T-helper 17 cell (primary cell): ENCODE results near the gene LY86. TPM values are rescaled to one million over a fixed set of nuclear protein-coding genes. Genes with fewer than 3 reads are reported as not detected.
A peak's percentile ranks its signal among the peaks of the same experiment; 100 is the strongest.
"Not testable (repeated sequence)": the region's sequence is repeated elsewhere in the genome, so short reads cannot be mapped to it uniquely, and the experiment has no call there.

ENCODE experiments used
- ATAC-seq: fragments of 150-1000 bp; cut with Tn5 transposase; 2 replicates; pipeline ENCODE4 v1.10.0; 2021; ENCODE audit warnings: mild to moderate bottlenecking, moderate library complexity
- DNase-seq, 3 donors: peaks; one replicate each; pipeline versions ENCODE4 v3.0.0 to v3.0.0-alpha.2; 2020 to 2021
- H3K9me3 ChIP-seq: one replicate; pipeline ENCODE4 v1.7.0; 2013; ENCODE audit warnings: low read length, mild to moderate bottlenecking; ENCODE audit not compliant: control insufficient read depth, poor library complexity, severe bottlenecking
- H3K27ac Mint-ChIP-seq: one replicate; pipeline ENCODE4 v1.8.0; 2022; ENCODE audit warnings: mild to moderate bottlenecking, moderate library complexity, mixed read lengths
- H3K27me3 Mint-ChIP-seq: one replicate; pipeline ENCODE4 v1.8.0; 2022; ENCODE audit warnings: mixed read lengths
- H3K36me3 Mint-ChIP-seq: one replicate; pipeline ENCODE4 v1.8.0; 2022; ENCODE audit warnings: low read depth, mixed read lengths
- H3K4me1 Mint-ChIP-seq: one replicate; pipeline ENCODE4 v1.8.0; 2022; ENCODE audit warnings: mild to moderate bottlenecking, mixed read lengths
- H3K4me3 Mint-ChIP-seq: one replicate; pipeline ENCODE4 v1.8.0; 2022; ENCODE audit warnings: mild to moderate bottlenecking, moderate library complexity, mixed read lengths
- total RNA-seq, 4 donors: library from RNA in 2 of 4; stranded (reverse) in 2 of 4; gene quantifications; one replicate each; pipeline ENCODE4 v1.2.3 and lab custom pipeline; 2022 to 2026

Gene LY86
- total RNA-seq, 2 donors from 2014 or later: 0.73 to 1.6 TPM

DNA sequence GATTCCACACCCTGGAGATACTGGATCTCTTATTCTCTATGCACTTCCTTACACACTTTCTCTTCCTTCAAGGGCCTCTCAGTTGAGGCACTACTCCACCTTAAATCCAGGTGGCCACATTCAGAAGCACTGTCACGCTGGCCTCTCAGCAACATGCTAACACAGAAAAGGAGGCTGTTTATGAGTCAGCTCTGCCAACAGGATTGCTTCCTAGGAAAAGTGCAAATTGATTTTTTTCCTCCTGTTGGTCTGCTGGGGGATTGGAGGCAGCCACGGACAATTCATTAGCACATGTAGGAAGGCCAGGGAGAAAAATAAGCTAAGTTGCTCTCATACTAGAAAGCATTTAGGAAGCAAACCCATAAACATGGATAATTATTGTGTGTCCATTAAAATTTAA lies 20.9 kb downstream of the LY86 start:
- no peak overlapping the region for H3K27ac Mint-ChIP-seq
- H3K36me3 Mint-ChIP-seq: no peaks in the 10 kb centered on the region
- H3K4me3 Mint-ChIP-seq: no peak overlapping the region
- H3K9me3 ChIP-seq: no peaks in the 10 kb centered on the region
- peaks cover 26% of the 10 kb centered on the region for H3K4me1 Mint-ChIP-seq
- no peaks in the 10 kb centered on the region for H3K27me3 Mint-ChIP-seq
- ATAC-seq (no peak), DNase-seq (no peak)

DNA sequence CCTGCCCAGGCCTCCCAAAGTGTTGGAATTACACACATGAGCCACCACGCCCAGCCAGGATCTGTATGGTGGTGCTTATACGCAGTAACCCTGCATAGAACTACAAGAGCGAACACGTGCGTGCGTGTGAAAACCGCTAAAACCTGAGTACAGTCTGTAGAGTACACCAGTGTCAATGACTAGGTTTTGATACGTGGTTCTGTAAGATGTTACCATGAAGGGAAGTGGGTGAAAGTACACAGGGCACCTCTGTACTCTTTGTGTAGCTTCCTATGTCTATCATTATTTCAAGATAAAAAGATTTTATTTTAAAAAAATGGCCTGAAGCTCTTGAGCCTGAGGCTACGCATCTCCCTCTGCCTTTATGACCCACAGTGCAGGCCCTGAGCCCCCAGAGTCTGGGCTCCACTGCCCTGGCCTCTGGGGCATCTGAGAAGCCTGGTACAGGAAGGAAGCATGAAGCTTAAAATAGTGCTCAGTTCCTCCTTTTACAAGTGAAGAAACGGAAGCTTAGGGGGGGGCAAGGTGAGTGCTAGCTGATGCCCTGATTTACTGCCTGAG lies 21.6 kb downstream of the LY86 start:
- DNase-seq: no peak
- H3K36me3 Mint-ChIP-seq: no peaks in the 10 kb centered on the region
- H3K4me1 Mint-ChIP-seq: peaks cover 32% of the 10 kb centered on the region
- H3K9me3 ChIP-seq: no peaks in the 10 kb centered on the region
- peak overlapping the region; percentile 56 for H3K4me3 Mint-ChIP-seq
- no peaks in the 10 kb centered on the region for H3K27me3 Mint-ChIP-seq
- peak overlapping the region; percentile 61 for H3K27ac Mint-ChIP-seq
- peak; percentile 66 for ATAC-seq

DNA sequence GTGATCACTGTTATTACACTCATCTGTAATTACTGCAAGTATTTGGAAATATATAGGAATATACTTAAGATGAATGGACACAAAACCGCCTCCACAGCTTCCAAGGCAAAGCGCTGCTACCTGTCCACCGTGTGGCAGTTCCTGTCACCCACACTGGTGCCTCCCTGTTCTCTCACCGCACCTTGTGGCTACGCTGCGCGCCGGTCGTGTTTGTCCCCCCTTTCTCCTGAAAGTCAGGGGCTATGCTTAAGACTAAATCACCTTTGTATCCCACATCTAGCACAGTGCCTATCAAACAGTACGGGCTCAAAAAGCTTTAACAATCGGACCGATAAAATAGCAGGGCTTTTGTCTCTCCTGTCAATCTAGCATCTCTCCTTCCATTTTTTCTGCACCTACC lies 23.0 kb downstream of the LY86 start:
- Mint-ChIP-seq H3K27ac (peak overlapping the region; percentile 61), H3K36me3 (no peaks in the 10 kb centered on the region), H3K4me1 (peaks cover 37% of the 10 kb centered on the region), H3K4me3 (no peak overlapping the region), H3K27me3 (no peaks in the 10 kb centered on the region)
- ATAC-seq (no peak), DNase-seq (no peak)
- H3K9me3 ChIP-seq: no peaks in the 10 kb centered on the region

DNA sequence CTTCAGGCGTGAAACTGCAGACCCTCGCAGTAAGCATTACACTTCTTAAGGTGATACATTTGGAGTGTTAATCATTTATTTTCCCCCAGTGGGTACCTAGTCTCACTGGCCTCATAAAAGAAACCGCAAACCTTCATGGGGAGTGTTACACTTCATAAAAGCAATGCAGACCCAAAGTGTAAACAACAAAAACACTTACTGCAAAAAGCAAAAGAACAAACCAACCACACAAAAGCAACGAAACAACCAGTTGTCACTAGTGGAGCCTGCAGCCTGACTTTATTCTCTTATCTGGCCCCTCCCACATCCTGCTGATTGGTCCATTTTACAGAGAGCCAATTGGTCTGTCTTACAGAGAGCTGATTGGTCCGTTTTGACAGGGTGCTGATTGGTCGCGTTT lies 23.8 kb downstream of the LY86 start:
- no peak overlapping the region for H3K27ac Mint-ChIP-seq
- DNase-seq (no peak), ATAC-seq (no peak)
- no peaks in the 10 kb centered on the region for H3K9me3 ChIP-seq
- no peaks in the 10 kb centered on the region for H3K36me3 Mint-ChIP-seq
- peaks cover 37% of the 10 kb centered on the region for H3K4me1 Mint-ChIP-seq
- no peaks in the 10 kb centered on the region for H3K27me3 Mint-ChIP-seq
- no peak overlapping the region for H3K4me3 Mint-ChIP-seq

DNA sequence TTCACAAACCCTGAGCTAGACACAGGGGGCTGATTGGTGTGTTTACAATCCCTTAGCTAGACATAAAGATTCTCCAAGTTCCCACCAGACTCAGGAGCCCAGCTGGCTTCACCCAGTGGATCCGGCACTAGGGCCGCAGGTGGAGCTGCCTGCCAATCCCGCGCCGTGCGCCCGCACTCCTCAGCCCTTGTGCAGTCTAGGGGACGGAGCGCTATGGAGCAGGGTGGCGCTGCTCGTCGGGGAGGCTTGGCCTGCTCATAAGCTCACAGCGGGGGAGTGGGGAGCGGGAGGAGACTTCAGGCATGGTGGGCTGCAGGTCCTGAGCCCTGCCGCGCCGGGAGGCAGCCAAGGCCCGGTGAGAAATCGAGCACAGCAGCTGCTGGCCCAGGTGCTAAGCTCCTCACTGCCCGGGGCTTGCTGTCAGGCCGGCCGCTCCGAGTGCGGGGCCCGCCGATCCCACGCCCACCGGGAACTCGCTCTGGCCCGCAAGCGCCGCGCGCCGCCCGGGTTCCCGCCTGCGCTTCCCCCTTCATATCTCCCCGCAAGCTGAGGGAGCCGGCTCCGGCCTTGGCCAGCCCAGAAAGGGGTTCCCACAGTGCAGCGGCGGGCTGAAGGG lies 24.7 kb downstream of the LY86 start:
- not testable (repeated sequence) for H3K36me3 Mint-ChIP-seq, ATAC-seq, H3K9me3 ChIP-seq, DNase-seq, H3K27me3 Mint-ChIP-seq, H3K4me3 Mint-ChIP-seq, H3K27ac Mint-ChIP-seq
- H3K4me1 Mint-ChIP-seq: peaks cover 37% of the 10 kb centered on the region

DNA sequence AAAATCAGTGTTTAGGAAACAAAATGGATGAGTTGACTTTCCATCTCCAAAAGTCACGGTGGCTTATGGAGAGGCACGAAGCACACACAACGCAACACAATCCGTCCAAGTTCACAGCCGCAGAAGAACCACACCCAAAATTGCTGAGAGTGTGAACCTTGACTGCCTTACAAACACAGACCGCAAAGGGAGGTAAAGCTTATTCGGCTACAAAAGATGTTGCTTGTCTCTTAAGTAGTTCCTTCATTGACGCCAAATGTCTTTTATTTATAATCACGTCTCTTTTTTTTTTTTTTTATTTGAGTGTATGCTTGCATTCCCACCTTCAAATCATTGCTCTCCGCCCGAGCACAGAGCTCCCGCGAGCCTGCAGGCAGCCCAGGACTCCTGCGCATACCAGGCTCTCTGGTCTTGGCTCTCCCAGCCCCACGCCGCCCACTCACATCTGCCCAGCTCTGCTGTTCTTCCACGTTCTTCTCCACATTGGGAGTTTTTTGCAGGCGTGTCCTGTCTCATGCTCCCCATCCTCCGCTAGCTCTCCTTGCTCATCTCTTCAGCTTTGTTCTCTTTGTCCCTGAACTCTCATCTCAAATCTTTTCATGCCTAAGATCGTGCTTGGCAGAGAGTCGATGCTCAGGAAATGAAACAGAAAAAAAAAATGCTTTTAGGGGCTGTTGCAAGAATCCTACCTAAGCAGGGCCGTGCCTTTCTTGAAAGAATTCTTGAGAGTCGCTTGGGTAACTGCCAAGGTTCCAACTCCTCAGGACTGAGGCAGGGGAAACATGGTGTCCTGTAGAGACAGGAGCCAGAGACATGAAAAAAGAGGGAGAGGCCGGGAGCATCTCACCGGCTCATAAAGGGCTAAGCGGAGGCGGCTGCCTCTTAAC lies 25.8 kb downstream of the LY86 start:
- Mint-ChIP-seq H3K36me3 (no peaks in the 10 kb centered on the region), H3K4me1 (peaks cover 40% of the 10 kb centered on the region), H3K27me3 (peaks cover 8% of the 10 kb centered on the region), H3K4me3 (peak overlapping the region; percentile 73), H3K27ac (peak overlapping the region; percentile 75)
- DNase-seq (no peak), ATAC-seq (peak; percentile 62)
- H3K9me3 ChIP-seq: no peaks in the 10 kb centered on the region

DNA sequence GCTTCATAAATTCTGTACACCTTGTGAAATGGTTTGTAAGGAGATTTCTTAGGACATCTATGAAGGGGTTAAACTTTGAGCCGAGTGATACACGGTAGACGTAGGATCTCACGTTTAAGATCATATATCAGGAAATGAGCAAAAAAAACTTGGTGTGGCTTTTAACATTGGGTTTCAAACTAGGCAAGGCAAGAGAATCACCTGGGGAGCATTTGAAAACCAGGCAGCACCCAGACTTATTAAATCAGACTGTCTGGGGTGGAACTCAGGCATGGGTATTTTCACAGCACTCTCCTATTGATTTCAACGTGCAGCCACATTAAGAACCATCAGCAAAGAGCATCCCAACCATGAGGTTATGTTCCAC lies 26.4 kb downstream of the LY86 start:
- Mint-ChIP-seq H3K27me3 (peaks cover 10% of the 10 kb centered on the region), H3K27ac (peak overlapping the region; percentile 75), H3K36me3 (no peaks in the 10 kb centered on the region), H3K4me1 (peaks cover 40% of the 10 kb centered on the region), H3K4me3 (peak overlapping the region; percentile 73)
- no peaks in the 10 kb centered on the region for H3K9me3 ChIP-seq
- no peak for DNase-seq
- peak; percentile 42 for ATAC-seq

DNA sequence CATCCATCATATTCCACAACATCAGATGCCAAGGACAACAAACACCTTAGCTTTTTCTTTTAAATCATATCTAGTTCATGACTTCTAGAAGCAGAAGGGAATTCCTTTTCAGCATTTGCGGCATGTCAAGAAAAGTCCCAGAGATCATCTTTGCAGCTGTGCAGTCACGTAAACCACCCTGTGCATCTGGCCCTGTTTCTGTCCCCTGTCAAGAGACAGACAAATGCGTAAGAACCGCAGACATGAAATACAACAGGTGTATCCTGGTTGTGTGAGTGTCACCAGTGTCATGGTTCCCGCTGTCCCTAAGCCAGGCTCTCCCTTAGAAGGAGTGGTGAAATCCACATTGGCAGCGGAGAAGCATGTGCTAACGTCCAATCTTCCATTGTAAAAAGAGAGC lies 28.1 kb downstream of the LY86 start:
- ATAC-seq (no peak), DNase-seq (no peak)
- Mint-ChIP-seq H3K4me1 (peaks cover 31% of the 10 kb centered on the region), H3K36me3 (no peaks in the 10 kb centered on the region), H3K27ac (no peak overlapping the region), H3K27me3 (peaks cover 20% of the 10 kb centered on the region), H3K4me3 (no peak overlapping the region)
- no peaks in the 10 kb centered on the region for H3K9me3 ChIP-seq

DNA sequence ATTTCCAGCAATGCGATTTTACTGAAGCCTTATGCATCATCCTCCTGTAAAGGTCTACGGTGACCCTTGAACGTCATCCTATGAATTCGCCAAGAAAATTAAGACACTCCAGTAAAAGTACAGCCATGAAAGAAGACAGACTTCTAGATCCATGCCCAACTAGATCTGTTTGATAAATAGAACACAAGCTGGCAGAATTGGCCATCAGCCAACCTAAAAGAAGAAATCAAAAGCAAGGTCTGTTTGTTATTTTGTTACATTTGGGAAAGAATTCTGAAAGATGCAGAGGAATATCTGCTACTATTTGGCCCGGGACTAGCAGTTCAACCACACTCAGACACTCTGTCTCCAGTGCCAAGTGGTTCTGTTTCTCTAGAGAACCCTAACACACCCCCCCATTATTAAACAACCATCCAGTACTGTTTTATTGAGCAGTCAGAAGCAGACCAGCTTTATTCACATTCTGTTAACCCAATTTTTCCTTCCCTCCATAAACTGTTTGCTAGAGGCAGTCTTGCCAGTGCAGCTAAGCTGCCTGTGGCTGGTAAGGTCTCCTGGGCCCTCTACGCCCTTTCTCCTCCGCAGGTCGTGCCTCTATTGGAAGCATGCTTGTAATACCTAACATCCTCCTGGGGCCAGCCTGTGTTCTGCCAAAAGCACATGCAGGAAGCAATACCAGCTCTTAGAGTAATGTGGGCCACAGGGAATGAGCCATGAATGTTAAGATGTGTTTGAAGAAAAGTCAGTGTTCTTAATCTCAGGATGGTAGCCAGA lies 30.7 kb downstream of the LY86 start:
- ATAC-seq (no peak), DNase-seq (no peak)
- H3K4me3 Mint-ChIP-seq: no peak overlapping the region
- H3K4me1 Mint-ChIP-seq: peaks cover 23% of the 10 kb centered on the region
- no peak overlapping the region for H3K27ac Mint-ChIP-seq
- peaks cover 26% of the 10 kb centered on the region for H3K27me3 Mint-ChIP-seq
- no peaks in the 10 kb centered on the region for H3K36me3 Mint-ChIP-seq
- no peaks in the 10 kb centered on the region for H3K9me3 ChIP-seq

DNA sequence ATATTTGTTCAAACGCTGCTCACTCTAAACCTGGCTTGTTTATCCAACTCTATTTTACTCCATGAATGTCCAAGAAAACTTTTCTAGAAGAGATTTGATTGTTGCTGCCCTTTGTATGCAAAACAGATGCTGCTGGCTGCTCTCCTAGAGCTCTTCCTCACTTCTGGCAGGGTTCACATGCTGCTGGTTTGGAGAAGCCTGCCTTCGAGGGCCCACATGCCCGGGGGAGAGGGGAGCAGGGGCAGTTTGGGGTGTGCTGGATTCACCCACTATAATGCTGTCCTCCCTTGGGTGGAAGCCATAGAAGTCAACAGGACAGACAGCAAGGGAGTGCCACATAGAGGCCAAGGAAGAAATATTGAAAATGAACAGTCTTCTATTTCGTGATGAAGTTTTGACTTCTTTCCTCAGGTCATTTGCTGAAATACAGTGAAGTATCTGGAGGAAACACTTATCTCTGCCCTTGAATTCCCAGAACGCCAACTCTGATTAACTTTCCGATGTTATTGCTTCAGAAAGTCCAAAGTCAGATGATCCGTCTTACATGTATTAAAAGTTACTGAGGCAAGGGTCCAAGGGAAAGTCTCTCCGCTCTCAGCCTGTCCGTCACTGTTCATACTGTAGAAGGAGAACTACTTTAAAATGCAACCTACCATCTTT lies 32.4 kb downstream of the LY86 start:
- peaks cover 12% of the 10 kb centered on the region for H3K4me1 Mint-ChIP-seq
- H3K36me3 Mint-ChIP-seq: no peaks in the 10 kb centered on the region
- DNase-seq (no peak), ATAC-seq (no peak)
- peaks cover 33% of the 10 kb centered on the region for H3K27me3 Mint-ChIP-seq
- H3K9me3 ChIP-seq: no peaks in the 10 kb centered on the region
- H3K4me3 Mint-ChIP-seq: no peak overlapping the region
- no peak overlapping the region for H3K27ac Mint-ChIP-seq

DNA sequence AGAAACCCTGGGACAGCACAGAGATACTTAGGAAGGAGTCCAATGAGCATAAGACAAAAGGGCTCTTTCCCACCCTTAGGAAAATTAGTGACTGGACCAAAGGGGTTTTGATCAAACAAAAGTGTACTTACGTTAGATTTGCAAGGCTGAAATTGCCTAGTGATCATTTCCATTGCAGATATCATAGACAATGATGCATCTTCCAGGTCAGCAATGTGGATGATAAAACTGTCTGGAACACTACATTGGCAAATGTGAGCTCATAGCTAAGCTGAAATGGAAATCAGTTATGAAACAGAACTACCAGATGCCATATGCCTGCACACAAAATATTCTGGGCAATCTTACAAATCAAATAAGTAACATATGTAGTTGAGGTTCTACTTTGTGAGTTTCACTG lies 34.0 kb downstream of the LY86 start:
- no peak for DNase-seq
- Mint-ChIP-seq H3K36me3 (no peaks in the 10 kb centered on the region), H3K27me3 (peaks cover 40% of the 10 kb centered on the region), H3K27ac (no peak overlapping the region), H3K4me3 (no peak overlapping the region), H3K4me1 (peaks cover 13% of the 10 kb centered on the region)
- no peak for ATAC-seq
- no peaks in the 10 kb centered on the region for H3K9me3 ChIP-seq

DNA sequence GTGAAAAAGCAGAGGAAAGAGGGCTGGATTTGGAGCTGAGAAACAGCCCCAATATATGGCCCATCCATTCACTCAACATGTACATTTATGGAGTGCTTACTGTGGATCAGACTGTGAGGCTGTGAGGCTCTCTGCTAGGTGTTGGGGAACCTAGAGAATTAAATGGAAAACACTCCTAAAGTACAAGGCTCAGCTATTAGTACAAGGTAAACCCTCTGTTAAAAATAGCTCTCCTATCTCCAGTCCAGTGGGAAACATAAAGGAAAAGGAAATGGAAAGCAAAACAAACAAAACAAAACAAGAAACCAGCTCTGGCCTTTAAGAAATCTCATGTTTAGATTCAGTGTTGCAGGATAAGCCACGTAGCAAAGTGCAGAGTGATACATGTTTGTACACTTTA lies 35.0 kb downstream of the LY86 start:
- H3K9me3 ChIP-seq: no peaks in the 10 kb centered on the region
- H3K27ac Mint-ChIP-seq: no peak overlapping the region
- H3K27me3 Mint-ChIP-seq: peaks cover 39% of the 10 kb centered on the region
- DNase-seq (no peak), ATAC-seq (no peak)
- peaks cover 12% of the 10 kb centered on the region for H3K4me1 Mint-ChIP-seq
- no peak overlapping the region for H3K4me3 Mint-ChIP-seq
- H3K36me3 Mint-ChIP-seq: no peaks in the 10 kb centered on the region
